Caco-2 (cell line): ENCODE results near the gene RMDN3. TPM values are rescaled to one million over a fixed set of nuclear protein-coding genes. Genes with fewer than 3 reads are reported as not detected.

ENCODE experiments used
- BruUV-seq: library from RNA; stranded (reverse); fragments of 400-500 nt; replicated peaks from 2 replicates; lab custom pipeline; 2021; lab: Mats Ljungman, UMichigan
- CTCF ChIA-PET: fragments of 300-600 bp; sonication (Branson Sonifier 250); formaldehyde crosslinking; loops from one replicate; lab custom pipeline; 2022; ENCODE audit warnings: antibody characterized with exemption; lab: Charles Lee
- POLR2A ChIA-PET: fragments of 300-600 bp; sonication (Branson Sonifier 250); formaldehyde crosslinking; loops from one replicate; lab custom pipeline; 2022; ENCODE audit warnings: antibody characterized with exemption; lab: Charles Lee
- DNase-seq, 2 experiments: peaks; one replicate each; pipeline versions ENCODE4 v3.0.0 to v3.0.0-alpha.2; 2020 to 2022
- H3K27me3 ChIP-seq: replicated peaks from 2 replicates; pipeline ENCODE4 v1.6.0; 2011; ENCODE audit warnings: low read length; ENCODE audit not compliant: control insufficient read depth, insufficient read depth
- H3K36me3 ChIP-seq: 2 replicates; pipeline ENCODE4 v1.5.1; 2011; ENCODE audit warnings: low read length; ENCODE audit not compliant: control insufficient read depth, insufficient read depth
- H3K4me1 ChIP-seq: fragments of 250-450 bp; sonication (Bioruptor Pico); 2 replicates; pipeline ENCODE4 v1.5.1; 2020; ENCODE audit warnings: mild to moderate bottlenecking
- H3K4me3 ChIP-seq: 2 replicates; pipeline ENCODE4 v1.5.1; 2011; ENCODE audit warnings: low read depth, mild to moderate bottlenecking, control low read depth, low read length
- H3K9me3 ChIP-seq: fragments of 250-450 bp; sonication (Bioruptor Pico); 2 replicates; pipeline ENCODE4 v1.5.1; 2020; ENCODE audit warnings: mild to moderate bottlenecking, moderate library complexity
- H3K27ac Mint-ChIP-seq: one replicate; pipeline ENCODE4 v1.8.0; 2022; ENCODE audit warnings: mixed read lengths; ENCODE audit not compliant: unreplicated experiment
- H3K27me3 Mint-ChIP-seq: one replicate; pipeline ENCODE4 v1.8.0; 2022; ENCODE audit warnings: mixed read lengths; ENCODE audit not compliant: insufficient read depth, unreplicated experiment
- H3K36me3 Mint-ChIP-seq: one replicate; pipeline ENCODE4 v1.8.0; 2022; ENCODE audit warnings: mild to moderate bottlenecking, mixed read lengths; ENCODE audit not compliant: insufficient read depth, unreplicated experiment
- H3K4me1 Mint-ChIP-seq: one replicate; pipeline ENCODE4 v1.8.0; 2022; ENCODE audit warnings: low read depth, mixed read lengths; ENCODE audit not compliant: unreplicated experiment
- H3K4me3 Mint-ChIP-seq: one replicate; pipeline ENCODE4 v1.8.0; 2022; ENCODE audit warnings: mild to moderate bottlenecking, moderate library complexity, mixed read lengths; ENCODE audit not compliant: unreplicated experiment
- H3K9me3 Mint-ChIP-seq: one replicate; pipeline ENCODE4 v1.8.0; 2022; ENCODE audit warnings: mixed read lengths; ENCODE audit not compliant: unreplicated experiment
- CTCF ChIP-seq, 2 experiments: fragments of 200-600 bp in 1 of 2; IDR thresholded peaks; 1 replicate in 1 of 2; 2 replicates in 1 of 2; pipeline versions ENCODE4 v1.5.1 to v1.8.0; 2011 to 2022; ENCODE audit warnings: antibody characterized with exemption in 1 of 2, control low read depth in 1 of 2, inconsistent platforms in 1 of 2, low read depth in 1 of 2, low read length in 1 of 2, mild to moderate bottlenecking in 1 of 2, moderate library complexity in 1 of 2; ENCODE audit not compliant: insufficient read depth in 1 of 2, severe bottlenecking in 1 of 2, unreplicated experiment in 1 of 2
- intact Hi-C: fragments of 100-400 bp; cut with micrococcal nuclease; formaldehyde crosslinking; loops from one replicate; pipeline ENCODE4 v1.10.0; 2022; ENCODE audit not compliant: unreplicated experiment
- total RNA-seq: library from RNA; stranded (reverse); gene quantifications from 2 replicates; pipeline ENCODE4 v1.2.3, GENCODE V29; 2022

RMDN3 gene
- total RNA-seq, 1 experiment from 2014 or later = 48.0 TPM

GRCh38 chr15:40787991-40788390, 32.9 kb upstream of the RMDN3 start:
- no peaks in the 10 kb centered on the region; the same call in 1 of the 2 replicates for H3K36me3 ChIP-seq
- no peaks in the 10 kb centered on the region for H3K36me3 Mint-ChIP-seq
- no TSS peak for BruUV-seq
- H3K9me3 Mint-ChIP-seq = no peaks in the 10 kb centered on the region
- no peaks in the 10 kb centered on the region for H3K9me3 ChIP-seq
- peaks cover 14% of the 10 kb centered on the region for H3K4me1 ChIP-seq
- intact Hi-C loops = loop anchor here (10.0 kb wide), 1 partner anchor 193 kb away; the partner anchor contains the start of gene KNL1
- ChIA-PET POLR2A (interaction anchor here (1.0 to 1.2 kb wide), 2 partner anchors 69 to 866 kb away, joined by 3 to 4 read pairs; no protein-coding TSS in a partner anchor), CTCF (interaction anchor here (0.6 to 2.2 kb wide), 4 partner anchors 9 to 104 kb away, joined by 3 to 6 read pairs (median 4); partner anchors contain the start of gene RHOV)
- no peak for TF ChIP-seq CTCF (IDR thresholded peaks at IDR 0.05; ENCODE audit: insufficient read depth in 1 of 2, low read depth in 1 of 2, low read length in 1 of 2, severe bottlenecking in 1 of 2, unreplicated experiment in 1 of 2)
- no peaks in the 10 kb centered on the region for H3K27me3 Mint-ChIP-seq
- H3K27me3 ChIP-seq = no peaks in the 10 kb centered on the region
- H3K4me3 ChIP-seq = no peak overlapping the region
- DNase-seq = no peak
- H3K4me1 Mint-ChIP-seq = peaks cover 17% of the 10 kb centered on the region
- no peak overlapping the region for H3K4me3 Mint-ChIP-seq
- no peak overlapping the region for H3K27ac Mint-ChIP-seq

GRCh38 chr15:40787344-40787841, 32.3 kb upstream of the RMDN3 start:
- Mint-ChIP-seq H3K4me1 (peaks cover 15% of the 10 kb centered on the region), H3K4me3 (no peak overlapping the region), H3K36me3 (no peaks in the 10 kb centered on the region), H3K27ac (no peak overlapping the region), H3K9me3 (no peaks in the 10 kb centered on the region), H3K27me3 (no peaks in the 10 kb centered on the region)
- no peaks in the 10 kb centered on the region; the same call in 1 of the 2 replicates for H3K36me3 ChIP-seq
- H3K4me1 ChIP-seq = peaks cover 14% of the 10 kb centered on the region
- intact Hi-C loops = loop anchor here (10.0 kb wide), 1 partner anchor 193 kb away; the partner anchor contains the start of gene KNL1
- CTCF ChIA-PET = interaction anchor here (0.5 to 2.2 kb wide), 6 partner anchors 9 to 140 kb away, joined by 3 to 6 read pairs (median 3); partner anchors contain the start of gene RHOV
- H3K4me3 ChIP-seq = no peak overlapping the region
- no peak for DNase-seq
- H3K9me3 ChIP-seq = no peaks in the 10 kb centered on the region
- no peaks in the 10 kb centered on the region for H3K27me3 ChIP-seq
- TF ChIP-seq CTCF (IDR thresholded peaks at IDR 0.05; ENCODE audit: insufficient read depth in 1 of 2, low read depth in 1 of 2, low read length in 1 of 2, severe bottlenecking in 1 of 2, unreplicated experiment in 1 of 2) = no peak
- POLR2A ChIA-PET = interaction anchor here (1.0 to 1.2 kb wide), 2 partner anchors 70 to 865 kb away, joined by 3 to 4 read pairs; no protein-coding TSS in a partner anchor
- BruUV-seq = no TSS peak

- Mint-ChIP-seq H3K36me3 (no peaks in the 10 kb centered on the region), H3K9me3 (no peaks in the 10 kb centered on the region), H3K4me3 (no peak overlapping the region), H3K4me1 (peaks cover 15% of the 10 kb centered on the region), H3K27me3 (no peaks in the 10 kb centered on the region), H3K27ac (no peak overlapping the region)
- TF ChIP-seq CTCF (IDR thresholded peaks at IDR 0.05; ENCODE audit: insufficient read depth in 1 of 2, low read depth in 1 of 2, low read length in 1 of 2, severe bottlenecking in 1 of 2, unreplicated experiment in 1 of 2) = no peak
- CTCF ChIA-PET = interaction anchor here (0.7 to 2.4 kb wide), 12 partner anchors 15 to 118 kb away, joined by 3 to 13 read pairs (median 4); partner anchors contain the start of genes RHOV and VPS18
- Histone ChIP-seq H3K27me3 (no peaks in the 10 kb centered on the region), H3K4me3 (no peak overlapping the region), H3K36me3 (no peaks in the 10 kb centered on the region; the same call in 1 of the 2 replicates), H3K9me3 (no peaks in the 10 kb centered on the region), H3K4me1 (peaks cover 14% of the 10 kb centered on the region)
- no peak for DNase-seq
- POLR2A ChIA-PET = no interaction called here
- intact Hi-C loops = loop anchor here (10.0 kb wide), 1 partner anchor 191 kb away; the partner anchor contains the start of gene KNL1
- BruUV-seq = no TSS peak
These were observed 30.8 kb upstream of the RMDN3 start for GRCh38 chr15:40785814-40786213.
